HG03060 (cell line): Measurements from ENCODE around the gene CAMSAP1.
"Not testable (repeated sequence)": the region's sequence is repeated elsewhere in the genome, so short reads cannot be mapped to it uniquely, and the experiment has no call there.

ENCODE experiments used
- ATAC-seq: cut with Tn5 transposase; IDR thresholded peaks from one replicate; pipeline ENCODE4 v1.9.1; 2021; ENCODE audit warnings: low read depth, moderate number of reproducible peaks; ENCODE audit not compliant: unreplicated experiment

CAMSAP1 gene

GRCh38 chr9:135923508-135923907 is 16.2 kb upstream of the CAMSAP1 start:
- no peak for ATAC-seq

- ATAC-seq, result no peak
Measured at GRCh38 chr9:135921749-135922310, 14.5 kb upstream of the CAMSAP1 start.

- ATAC-seq, result no peak
Measured at GRCh38 chr9:135920973-135921585, 13.7 kb upstream of the CAMSAP1 start.

- ATAC-seq, result no peak
Measured at GRCh38 chr9:135920256-135920930, 13.0 kb upstream of the CAMSAP1 start.

GRCh38 chr9:135919318-135919890 is 12.1 kb upstream of the CAMSAP1 start:
- no peak for ATAC-seq

- ATAC-seq, result not testable (repeated sequence)
Measured at GRCh38 chr9:135916227-135916626, 8.9 kb upstream of the CAMSAP1 start.

GRCh38 chr9:135914921-135915320 is 7.6 kb upstream of the CAMSAP1 start:
- ATAC-seq, result no peak

GRCh38 chr9:135911233-135911632 is 3.9 kb upstream of the CAMSAP1 start:
- ATAC-seq, result not testable (repeated sequence)

GRCh38 chr9:135910757-135911156 is 3.4 kb upstream of the CAMSAP1 start:
- no peak for ATAC-seq

- ATAC-seq, result no peak
Measured at GRCh38 chr9:135910216-135910615, 2.9 kb upstream of the CAMSAP1 start.

GRCh38 chr9:135909371-135909770 is 2.0 kb upstream of the CAMSAP1 start:
- ATAC-seq, result no peak

GRCh38 chr9:135908754-135909204 is 1.4 kb upstream of the CAMSAP1 start:
- ATAC-seq, result no peak

GRCh38 chr9:135908093-135908753 is 877 bp upstream of the CAMSAP1 start:
- ATAC-seq, result no peak

GRCh38 chr9:135907006-135907430 is 328 bp downstream of the CAMSAP1 start:
- no peak for ATAC-seq

GRCh38 chr9:135906291-135907005 is 898 bp downstream of the CAMSAP1 start:
- no peak for ATAC-seq

- no peak for ATAC-seq
Measured at GRCh38 chr9:135905380-135906258, 1.7 kb downstream of the CAMSAP1 start.

GRCh38 chr9:135903786-135904520 is 3.4 kb downstream of the CAMSAP1 start:
- no peak for ATAC-seq

GRCh38 chr9:135903358-135903656 is 4.0 kb downstream of the CAMSAP1 start:
- ATAC-seq, result no peak
